GM21515 (cell line): ENCODE data around the gene ENPP7.

ENCODE experiments used
- ATAC-seq: cut with Tn5 transposase; IDR thresholded peaks from one replicate; pipeline ENCODE4 v1.9.1; 2021; ENCODE audit not compliant: unreplicated experiment

Gene ENPP7

GRCh38 chr17:79789943-79790804, 59.4 kb downstream of the ENPP7 start:
- ATAC-seq: no peak

DNA sequence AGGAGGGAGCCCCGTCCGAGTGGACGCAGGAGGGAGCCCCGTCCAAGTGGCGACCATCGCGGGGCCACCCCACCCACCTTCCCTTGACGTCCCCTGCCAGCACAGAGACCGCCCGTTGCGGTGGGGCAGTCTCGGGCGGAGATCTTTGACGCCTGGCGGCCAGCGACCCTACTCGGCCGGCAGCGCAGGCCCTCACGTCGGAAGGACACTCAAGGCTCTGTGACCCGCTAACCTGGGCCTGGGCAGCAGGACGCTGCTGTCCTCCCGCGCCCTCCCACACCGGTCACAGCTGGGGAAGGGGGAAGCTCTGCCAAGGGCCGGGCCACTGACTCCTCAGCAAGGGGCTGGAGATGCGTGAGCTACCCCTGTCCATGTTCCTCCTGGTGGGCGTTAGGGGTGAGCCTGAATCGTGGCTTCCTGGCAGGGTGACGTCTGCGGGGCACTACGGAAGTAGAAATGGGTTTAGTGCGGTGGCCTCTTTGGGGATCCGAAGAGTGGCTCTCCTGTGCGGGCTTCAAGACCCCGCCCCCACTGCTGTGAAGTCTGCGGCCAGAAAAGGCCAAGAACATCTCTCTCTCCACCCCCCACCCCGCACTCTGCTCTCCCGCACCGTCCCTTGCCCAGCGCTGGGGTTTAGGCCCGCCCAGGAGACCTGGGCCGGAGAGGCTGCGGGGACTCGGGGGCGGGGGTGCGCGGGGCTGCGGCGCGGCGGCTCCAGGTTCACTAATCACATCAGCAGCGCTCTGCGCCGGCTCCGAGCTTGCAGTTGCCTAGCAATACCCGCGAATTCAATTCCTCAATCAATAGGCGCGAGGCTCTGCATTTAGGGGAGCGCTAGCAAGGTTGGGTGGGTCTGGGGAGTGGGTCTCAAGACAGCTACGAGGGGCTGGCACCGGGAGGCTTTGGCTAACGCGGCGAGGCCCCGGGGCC, 60.3 kb downstream of the ENPP7 start:
- no peak for ATAC-seq

GRCh38 chr17:79791735-79792161, 61.0 kb downstream of the ENPP7 start:
- no peak for ATAC-seq
